GM12874 (cell line): Measurements from ENCODE around the gene DAZAP1.

Source experiments
- CTCF ChIP-seq: IDR thresholded peaks from 2 replicates; pipeline ENCODE4 v1.5.1; 2011; ENCODE audit warnings: low read depth, mild to moderate bottlenecking, control low read depth, low read length, moderate library complexity; ENCODE audit not compliant: insufficient read depth

DAZAP1 gene

GRCh38 chr19:1473085-1473851 lies 65.9 kb downstream of the DAZAP1 start:
- no peak for TF ChIP-seq CTCF

- TF ChIP-seq CTCF: no peak
Observed at GRCh38 chr19:1474011-1474764, 66.8 kb downstream of the DAZAP1 start.

GRCh38 chr19:1474765-1475351 lies 67.5 kb downstream of the DAZAP1 start:
- no peak for TF ChIP-seq CTCF

- TF ChIP-seq CTCF: no peak
Observed at GRCh38 chr19:1475751-1476437, 68.5 kb downstream of the DAZAP1 start.

GRCh38 chr19:1478934-1479707 lies 71.7 kb downstream of the DAZAP1 start, which contains the start of gene C19orf25:
TSS of gene C19orf25 (minus strand) at chr19:1479215. CDS start at chr19:1478903, 312 bp downstream.
- TF ChIP-seq CTCF: no peak

- TF ChIP-seq CTCF: no peak
Observed at GRCh38 chr19:1481224-1481892, 74.0 kb downstream of the DAZAP1 start.
